CD8-positive, alpha-beta memory T cell (primary cell): ENCODE data around the gene LTN1. TPM values are rescaled to one million over a fixed set of nuclear protein-coding genes. Genes with fewer than 3 reads are reported as not detected.

Experiments
- CTCF ChIA-PET: fragments of 350-600 bp; sonication (Branson Sonifier 250); formaldehyde crosslinking; loops from one replicate; lab custom pipeline; 2021; ENCODE audit warnings: antibody characterized with exemption; lab: Charles Lee
- POLR2A ChIA-PET: fragments of 350-600 bp; sonication (Branson Sonifier 250); formaldehyde crosslinking; loops from one replicate; lab custom pipeline; 2021; ENCODE audit warnings: antibody characterized with exemption; lab: Charles Lee
- DNase-seq, 5 donors: peaks; one replicate each; pipeline versions ENCODE4 v3.0.0 to v3.0.0-alpha.2; 2020 to 2022; ENCODE audit warnings: mixed read lengths in 1 of 5
- H3K27ac ChIP-seq: one replicate; pipeline ENCODE4 v1.7.0; 2013; ENCODE audit warnings: low read depth, mild to moderate bottlenecking, low read length, moderate library complexity
- H3K27me3 ChIP-seq: 2 replicates; pipeline ENCODE4 v1.7.0; 2013; ENCODE audit warnings: low read length, mild to moderate bottlenecking; ENCODE audit not compliant: insufficient read depth, poor library complexity, severe bottlenecking
- H3K36me3 ChIP-seq: 2 replicates; pipeline ENCODE4 v1.7.0; 2013; ENCODE audit warnings: mild to moderate bottlenecking, low read length, moderate library complexity; ENCODE audit not compliant: insufficient read depth
- H3K4me1 ChIP-seq: 2 replicates; pipeline ENCODE4 v1.7.0; 2013; ENCODE audit warnings: mild to moderate bottlenecking, low read length, moderate library complexity; ENCODE audit not compliant: insufficient read depth
- H3K4me3 ChIP-seq: 2 replicates; pipeline ENCODE4 v1.7.0; 2013; ENCODE audit warnings: mild to moderate bottlenecking, low read length
- H3K9me3 ChIP-seq: 2 replicates; pipeline ENCODE4 v1.7.0; 2013; ENCODE audit warnings: mild to moderate bottlenecking, low read length
- H3K27ac Mint-ChIP-seq, 8 donors: one replicate each; pipeline ENCODE4 v1.8.0; 2020 to 2021; ENCODE audit warnings: mixed read lengths in 8 of 8, mild to moderate bottlenecking in 6 of 8, inconsistent platforms in 3 of 8, moderate library complexity in 3 of 8
- H3K27me3 Mint-ChIP-seq, 2 donors: one replicate each; pipeline ENCODE4 v1.8.0; 2020 to 2021; ENCODE audit warnings: mixed read lengths in 2 of 2, mild to moderate bottlenecking in 1 of 2, moderate library complexity in 1 of 2
- H3K36me3 Mint-ChIP-seq, 3 donors: one replicate each; pipeline ENCODE4 v1.8.0; 2020 to 2021; ENCODE audit warnings: mixed read lengths in 3 of 3, inconsistent platforms in 1 of 3, mild to moderate bottlenecking in 1 of 3
- H3K4me1 Mint-ChIP-seq, 3 donors: one replicate each; pipeline ENCODE4 v1.8.0; 2020 to 2021; ENCODE audit warnings: mixed read lengths in 3 of 3, inconsistent platforms in 1 of 3, mild to moderate bottlenecking in 1 of 3
- H3K4me3 Mint-ChIP-seq, 7 donors: one replicate each; pipeline ENCODE4 v1.8.0; 2020 to 2021; ENCODE audit warnings: mixed read lengths in 7 of 7, mild to moderate bottlenecking in 6 of 7, moderate library complexity in 4 of 7, inconsistent platforms in 2 of 7
- H3K9me3 Mint-ChIP-seq, 5 donors: one replicate each; pipeline ENCODE4 v1.8.0; 2020 to 2022; ENCODE audit warnings: mixed read lengths in 5 of 5, mild to moderate bottlenecking in 3 of 5, moderate library complexity in 2 of 5, inconsistent platforms in 1 of 5
- polyA plus RNA-seq: library from polyadenylated mRNA; unstranded; fragments of 300-500 nt; fragmentation: Illumina TruSeq; gene quantifications from one replicate; pipeline ENCODE4 v1.2.3, GENCODE V29; 2021
- total RNA-seq, 2 experiments: library from RNA; stranded (reverse); gene quantifications; one replicate each; pipeline ENCODE4 v1.2.3, GENCODE V29; 2021

LTN1 gene
- total and polyA plus RNA-seq, 3 experiments from 2014 or later = 15.7 to 23.2 (median 22.1) TPM

- Histone ChIP-seq H3K27ac (no peak overlapping the region), H3K4me3 (no peak overlapping the region), H3K36me3 (peaks cover 38% of the 10 kb centered on the region), H3K4me1 (no peaks in the 10 kb centered on the region), H3K9me3 (no peaks in the 10 kb centered on the region), H3K27me3 (no peaks in the 10 kb centered on the region)
- H3K36me3 Mint-ChIP-seq = peaks cover 8 to 84% (median 39%) of the 10 kb centered on the region in 3 donors
- no peaks in the 10 kb centered on the region for H3K9me3 Mint-ChIP-seq
- H3K4me1 Mint-ChIP-seq = peaks cover 0 to 7% (median 2%) of the 10 kb centered on the region in 3 donors
- DNase-seq = no peak
- POLR2A ChIA-PET = no interaction called here
- H3K4me3 Mint-ChIP-seq = no peak overlapping the region
- no peak overlapping the region for H3K27ac Mint-ChIP-seq
- H3K27me3 Mint-ChIP-seq = no peaks in the 10 kb centered on the region
- CTCF ChIA-PET = no interaction called here
Observed at GRCh38 chr21:28962465-28962864, 30.2 kb downstream of the LTN1 start.

- ChIA-PET POLR2A (no interaction called here), CTCF (no interaction called here)
- H3K9me3 ChIP-seq = no peaks in the 10 kb centered on the region
- peaks cover 41% of the 10 kb centered on the region for H3K36me3 ChIP-seq
- Mint-ChIP-seq H3K4me3 (no peak overlapping the region), H3K27me3 (no peaks in the 10 kb centered on the region), H3K36me3 (peaks cover 8 to 84% (median 36%) of the 10 kb centered on the region in 3 donors), H3K9me3 (no peaks in the 10 kb centered on the region), H3K4me1 (peaks cover 4 to 7% (median 5%) of the 10 kb centered on the region in 3 donors), H3K27ac (peak overlapping the region in 1 of 8 donors; percentile 57)
- H3K4me3 ChIP-seq = no peak overlapping the region
- H3K27me3 ChIP-seq = no peaks in the 10 kb centered on the region
- no peak overlapping the region for H3K27ac ChIP-seq
- no peaks in the 10 kb centered on the region for H3K4me1 ChIP-seq
- no peak for DNase-seq
Observed at GRCh38 chr21:28961927-28962326, 30.8 kb downstream of the LTN1 start.

- Mint-ChIP-seq H3K4me1 (peaks cover 4 to 11% (median 6%) of the 10 kb centered on the region in 3 donors), H3K9me3 (no peaks in the 10 kb centered on the region), H3K36me3 (peaks cover 8 to 83% (median 32%) of the 10 kb centered on the region in 3 donors), H3K27me3 (no peaks in the 10 kb centered on the region), H3K27ac (peak overlapping the region in 3 of 8 donors; percentile 27 to 50 (median 44)), H3K4me3 (no peak overlapping the region)
- Histone ChIP-seq H3K36me3 (peaks cover 35% of the 10 kb centered on the region), H3K4me1 (no peaks in the 10 kb centered on the region), H3K27ac (no peak overlapping the region), H3K4me3 (no peak overlapping the region), H3K9me3 (no peaks in the 10 kb centered on the region), H3K27me3 (no peaks in the 10 kb centered on the region)
- no peak for DNase-seq
- ChIA-PET POLR2A (no interaction called here), CTCF (no interaction called here)
Observed at GRCh38 chr21:28960245-28960644, 32.4 kb downstream of the LTN1 start.

- CTCF ChIA-PET = no interaction called here
- peaks cover 15 to 87% (median 32%) of the 10 kb centered on the region in 3 donors for H3K36me3 Mint-ChIP-seq
- no peak overlapping the region for H3K27ac Mint-ChIP-seq
- no peaks in the 10 kb centered on the region for H3K9me3 ChIP-seq
- H3K27ac ChIP-seq = no peak overlapping the region
- H3K4me3 ChIP-seq = no peak overlapping the region
- DNase-seq = no peak
- H3K9me3 Mint-ChIP-seq = no peaks in the 10 kb centered on the region
- no peaks in the 10 kb centered on the region for H3K27me3 ChIP-seq
- H3K4me3 Mint-ChIP-seq = no peak overlapping the region
- H3K36me3 ChIP-seq = peaks cover 34% of the 10 kb centered on the region
- H3K4me1 ChIP-seq = no peaks in the 10 kb centered on the region
- H3K4me1 Mint-ChIP-seq = peaks cover 9 to 18% (median 12%) of the 10 kb centered on the region in 3 donors
- POLR2A ChIA-PET = interaction anchor here (0.6 kb wide), 1 partner anchor 9 kb away, joined by 4 read pairs; no protein-coding TSS in a partner anchor
- H3K27me3 Mint-ChIP-seq = no peaks in the 10 kb centered on the region
Observed at GRCh38 chr21:28959367-28960099, 33.1 kb downstream of the LTN1 start.

GRCh38 chr21:28953247-28953646 is 39.4 kb downstream of the LTN1 start:
- Mint-ChIP-seq H3K4me1 (peaks cover 17 to 24% (median 24%) of the 10 kb centered on the region in 3 donors), H3K4me3 (no peak overlapping the region), H3K36me3 (peaks cover 10 to 79% (median 19%) of the 10 kb centered on the region in 3 donors), H3K27me3 (no peaks in the 10 kb centered on the region), H3K27ac (no peak overlapping the region), H3K9me3 (no peaks in the 10 kb centered on the region)
- Histone ChIP-seq H3K4me3 (no peak overlapping the region), H3K36me3 (peaks cover 19% of the 10 kb centered on the region), H3K27me3 (no peaks in the 10 kb centered on the region), H3K9me3 (no peaks in the 10 kb centered on the region), H3K27ac (no peak overlapping the region), H3K4me1 (no peaks in the 10 kb centered on the region)
- CTCF ChIA-PET = interaction anchor here (1.3 kb wide), 1 partner anchor 13 kb away, joined by 3 read pairs; no protein-coding TSS in a partner anchor
- DNase-seq = no peak
- POLR2A ChIA-PET = no interaction called here

GRCh38 chr21:28952686-28953085 is 40.0 kb downstream of the LTN1 start:
- peak overlapping the region in 3 of 8 donors; percentile 8 to 48 (median 47) for H3K27ac Mint-ChIP-seq
- no peaks in the 10 kb centered on the region for H3K4me1 ChIP-seq
- H3K36me3 Mint-ChIP-seq = peaks cover 10 to 76% (median 13%) of the 10 kb centered on the region in 3 donors
- H3K9me3 Mint-ChIP-seq = no peaks in the 10 kb centered on the region
- no peaks in the 10 kb centered on the region for H3K9me3 ChIP-seq
- no peak overlapping the region for H3K27ac ChIP-seq
- no peak overlapping the region for H3K4me3 Mint-ChIP-seq
- no peak overlapping the region for H3K4me3 ChIP-seq
- DNase-seq = no peak
- H3K27me3 Mint-ChIP-seq = no peaks in the 10 kb centered on the region
- H3K4me1 Mint-ChIP-seq = peaks cover 16 to 24% (median 24%) of the 10 kb centered on the region in 3 donors
- ChIA-PET POLR2A (no interaction called here), CTCF (interaction anchor here (1.3 kb wide), 1 partner anchor 13 kb away, joined by 3 read pairs; no protein-coding TSS in a partner anchor)
- H3K36me3 ChIP-seq = peaks cover 19% of the 10 kb centered on the region
- H3K27me3 ChIP-seq = no peaks in the 10 kb centered on the region

- no peaks in the 10 kb centered on the region for H3K4me1 ChIP-seq
- H3K27me3 Mint-ChIP-seq = no peaks in the 10 kb centered on the region
- no peaks in the 10 kb centered on the region for H3K27me3 ChIP-seq
Observed at GRCh38 chr21:28949318-28949717, 43.4 kb downstream of the LTN1 start.

GRCh38 chr21:28944296-28944695 is 48.4 kb downstream of the LTN1 start:
- no peaks in the 10 kb centered on the region for H3K27me3 Mint-ChIP-seq
- peaks cover 4% of the 10 kb centered on the region in 3 donors for H3K4me1 Mint-ChIP-seq
- H3K9me3 Mint-ChIP-seq = no peaks in the 10 kb centered on the region
- POLR2A ChIA-PET = no interaction called here
- Histone ChIP-seq H3K4me3 (no peak overlapping the region), H3K4me1 (no peaks in the 10 kb centered on the region), H3K27ac (no peak overlapping the region), H3K27me3 (no peaks in the 10 kb centered on the region), H3K9me3 (no peaks in the 10 kb centered on the region), H3K36me3 (peaks cover 19% of the 10 kb centered on the region)
- H3K27ac Mint-ChIP-seq = peak overlapping the region in 2 of 8 donors; percentile 6 to 32
- H3K4me3 Mint-ChIP-seq = no peak overlapping the region
- no peak for DNase-seq
- CTCF ChIA-PET = no interaction called here
- H3K36me3 Mint-ChIP-seq = peaks cover 0 to 74% (median 22%) of the 10 kb centered on the region in 3 donors

More at GRCh38 chr21:28949318-28949717, 43.4 kb downstream of the LTN1 start:
- DNase-seq = no peak
- Mint-ChIP-seq H3K36me3 (peaks cover under 1 to 73% (median 14%) of the 10 kb centered on the region in 3 donors), H3K4me1 (peaks cover 5 to 13% (median 11%) of the 10 kb centered on the region in 3 donors), H3K9me3 (no peaks in the 10 kb centered on the region), H3K4me3 (no peak overlapping the region), H3K27ac (peak overlapping the region in 3 of 8 donors; percentile 13 to 67 (median 14))
- H3K27ac ChIP-seq = no peak overlapping the region
- POLR2A ChIA-PET = no interaction called here
- CTCF ChIA-PET = no interaction called here
- peaks cover 19% of the 10 kb centered on the region for H3K36me3 ChIP-seq
- H3K4me3 ChIP-seq = no peak overlapping the region
- no peaks in the 10 kb centered on the region for H3K9me3 ChIP-seq
